Measurements from ENCODE around the gene CDHR1. TPM values are rescaled to one million over a fixed set of nuclear protein-coding genes. Genes with fewer than 3 reads are reported as not detected.

Gene CDHR1
- total RNA-seq, result not detected in 2 replicates

DNA sequence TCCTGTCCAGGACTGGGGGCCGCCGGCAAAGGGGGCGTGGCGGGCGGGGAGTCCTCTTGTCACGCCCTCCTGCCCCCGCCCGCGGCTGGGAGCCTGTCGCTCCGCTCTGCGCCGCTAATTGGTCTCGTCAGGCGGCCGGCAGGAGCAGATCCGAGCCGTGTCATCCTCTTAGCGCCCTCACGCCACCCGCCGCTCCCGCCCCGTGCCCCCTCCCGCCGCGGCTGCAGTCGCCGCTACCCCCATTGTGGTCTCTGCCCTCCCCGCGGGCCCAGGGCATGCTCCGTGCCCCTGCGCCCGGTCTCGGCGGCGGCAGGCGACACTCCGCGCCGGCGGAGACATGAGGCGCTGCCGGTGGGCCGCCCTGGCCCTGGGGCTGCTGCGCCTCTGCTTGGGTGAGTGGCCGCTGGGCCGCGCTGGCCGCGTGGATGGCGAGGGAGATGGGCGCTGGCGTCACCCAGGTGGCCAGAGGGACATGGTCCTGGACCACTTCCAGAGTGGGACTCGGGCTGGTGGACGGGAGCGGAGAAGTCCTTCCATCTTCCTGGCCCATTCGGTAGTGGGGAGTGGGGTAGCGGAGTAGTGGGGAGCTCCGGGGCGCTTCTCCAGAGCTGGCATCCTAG lies at the start of gene CDHR1:
TSS of gene CDHR1 (plus strand) at position 114 of the 620 bp plus-strand sequence. CDS start at position 338, 224 bp downstream.

GRCh38 chr10:84173501-84173929 lies 20.8 kb upstream of the CDHR1 start, which contains the start of gene GPR15LG:
TSS of gene GPR15LG (plus strand) at chr10:84173801. CDS start at chr10:84173852, 51 bp downstream.

GRCh38 chr10:84225427-84226173 lies 31.3 kb downstream of the CDHR1 start, which contains the start of gene LRIT2:
TSS of gene LRIT2 (minus strand) at chr10:84225544. CDS start at chr10:84225520, 24 bp downstream.

GRCh38 chr10:84241185-84241790 lies 47.0 kb downstream of the CDHR1 start, which contains the start of gene LRIT1:
TSS of gene LRIT1 (minus strand) at chr10:84241546. CDS start at chr10:84241439, 107 bp downstream.

GRCh38 chr10:84244651-84245270 lies 50.4 kb downstream of the CDHR1 start, which contains the start of gene RGR:
TSS of gene RGR (plus strand) at chr10:84245053. CDS start at chr10:84245091, 38 bp downstream.

Other genes with a start within 250 kb of the CDHR1 start
- gene GHITM, start 55.0 kb upstream of the CDHR1 start, total RNA-seq, result 153 and 181 TPM in 2 replicates
- gene GPR15LG, start 20.7 kb upstream of the CDHR1 start, total RNA-seq, result not detected in 2 replicates
- not detected in 2 replicates for gene LRIT2, start 31.0 kb downstream of the CDHR1 start, total RNA-seq
- gene LRIT1, start 47.0 kb downstream of the CDHR1 start, total RNA-seq, result not detected in 2 replicates
- gene RGR, start 50.5 kb downstream of the CDHR1 start, total RNA-seq, result not detected in 2 replicates
- gene CCSER2, start 134.1 kb downstream of the CDHR1 start, total RNA-seq, result 19.4 and 23.1 TPM in 2 replicates

Measured in bronchial smooth muscle cell (primary cell).